Femur (tissue), 1 donor: ENCODE measurements around the gene IGSF9B.
A peak's percentile ranks its signal among the peaks of the same experiment; 100 is the strongest.
"Not testable (repeated sequence)": the region's sequence is repeated elsewhere in the genome, so short reads cannot be mapped to it uniquely, and the experiment has no call there.

ENCODE experiments used
- DNase-seq: peaks from one replicate; pipeline ENCODE4 v3.0.0-alpha.2; 2017

The IGSF9B gene, protein sequence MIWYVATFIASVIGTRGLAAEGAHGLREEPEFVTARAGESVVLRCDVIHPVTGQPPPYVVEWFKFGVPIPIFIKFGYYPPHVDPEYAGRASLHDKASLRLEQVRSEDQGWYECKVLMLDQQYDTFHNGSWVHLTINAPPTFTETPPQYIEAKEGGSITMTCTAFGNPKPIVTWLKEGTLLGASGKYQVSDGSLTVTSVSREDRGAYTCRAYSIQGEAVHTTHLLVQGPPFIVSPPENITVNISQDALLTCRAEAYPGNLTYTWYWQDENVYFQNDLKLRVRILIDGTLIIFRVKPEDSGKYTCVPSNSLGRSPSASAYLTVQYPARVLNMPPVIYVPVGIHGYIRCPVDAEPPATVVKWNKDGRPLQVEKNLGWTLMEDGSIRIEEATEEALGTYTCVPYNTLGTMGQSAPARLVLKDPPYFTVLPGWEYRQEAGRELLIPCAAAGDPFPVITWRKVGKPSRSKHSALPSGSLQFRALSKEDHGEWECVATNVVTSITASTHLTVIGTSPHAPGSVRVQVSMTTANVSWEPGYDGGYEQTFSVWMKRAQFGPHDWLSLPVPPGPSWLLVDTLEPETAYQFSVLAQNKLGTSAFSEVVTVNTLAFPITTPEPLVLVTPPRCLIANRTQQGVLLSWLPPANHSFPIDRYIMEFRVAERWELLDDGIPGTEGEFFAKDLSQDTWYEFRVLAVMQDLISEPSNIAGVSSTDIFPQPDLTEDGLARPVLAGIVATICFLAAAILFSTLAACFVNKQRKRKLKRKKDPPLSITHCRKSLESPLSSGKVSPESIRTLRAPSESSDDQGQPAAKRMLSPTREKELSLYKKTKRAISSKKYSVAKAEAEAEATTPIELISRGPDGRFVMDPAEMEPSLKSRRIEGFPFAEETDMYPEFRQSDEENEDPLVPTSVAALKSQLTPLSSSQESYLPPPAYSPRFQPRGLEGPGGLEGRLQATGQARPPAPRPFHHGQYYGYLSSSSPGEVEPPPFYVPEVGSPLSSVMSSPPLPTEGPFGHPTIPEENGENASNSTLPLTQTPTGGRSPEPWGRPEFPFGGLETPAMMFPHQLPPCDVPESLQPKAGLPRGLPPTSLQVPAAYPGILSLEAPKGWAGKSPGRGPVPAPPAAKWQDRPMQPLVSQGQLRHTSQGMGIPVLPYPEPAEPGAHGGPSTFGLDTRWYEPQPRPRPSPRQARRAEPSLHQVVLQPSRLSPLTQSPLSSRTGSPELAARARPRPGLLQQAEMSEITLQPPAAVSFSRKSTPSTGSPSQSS (N-terminal part only)

DNA sequence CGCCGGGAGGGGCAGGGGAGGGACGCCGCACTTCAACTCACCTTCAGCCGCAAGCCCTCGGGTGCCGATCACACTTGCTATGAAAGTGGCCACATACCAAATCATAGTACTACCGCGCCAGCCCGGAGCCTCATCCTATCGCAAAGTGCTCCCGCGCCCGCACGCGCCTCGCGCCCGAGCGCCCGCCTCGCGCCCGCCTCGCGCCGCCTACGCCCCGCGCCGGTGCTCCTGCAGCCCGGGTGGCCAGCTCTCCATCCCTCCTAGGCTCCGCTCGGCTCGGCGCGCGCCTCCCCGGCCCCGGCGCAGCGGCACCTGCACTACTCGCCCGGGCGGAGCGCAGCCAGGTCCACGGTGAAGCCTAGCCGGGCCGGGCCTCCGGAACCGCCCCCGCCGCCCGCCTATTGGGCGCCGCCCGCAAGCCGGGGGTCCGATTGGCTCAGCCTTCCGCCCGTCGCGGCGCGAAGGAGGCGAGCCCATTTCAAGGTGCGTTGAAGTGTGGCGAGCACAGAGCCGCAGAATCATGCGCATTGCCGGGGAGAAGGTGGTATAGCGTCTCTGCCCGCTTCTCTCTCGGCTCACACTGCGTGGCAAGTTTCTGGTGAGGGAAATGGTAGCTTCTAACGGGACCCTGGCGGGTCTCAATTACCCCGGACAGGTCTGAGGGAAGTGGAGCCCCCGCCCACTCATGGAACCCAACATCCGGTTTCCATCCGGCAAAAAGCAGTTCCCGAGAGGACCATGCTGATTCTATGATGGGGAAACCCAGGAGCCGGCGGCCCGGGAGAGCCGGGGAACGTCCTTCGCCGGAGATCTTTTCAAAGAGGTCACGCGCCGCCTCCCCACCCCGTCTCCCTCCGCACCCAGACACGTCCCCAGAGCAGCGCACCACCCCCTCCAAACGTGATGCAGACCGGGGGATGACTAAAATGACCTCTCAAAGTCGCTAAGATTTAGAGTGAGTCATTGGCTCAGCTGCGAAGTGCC is at the start of gene IGSF9B:
IGSF9B (minus strand) TSS at position 319 of the 984 bp plus-strand sequence; CDS start at position 105, 214 bp downstream.
- peak; percentile 89 for DNase-seq

DNA sequence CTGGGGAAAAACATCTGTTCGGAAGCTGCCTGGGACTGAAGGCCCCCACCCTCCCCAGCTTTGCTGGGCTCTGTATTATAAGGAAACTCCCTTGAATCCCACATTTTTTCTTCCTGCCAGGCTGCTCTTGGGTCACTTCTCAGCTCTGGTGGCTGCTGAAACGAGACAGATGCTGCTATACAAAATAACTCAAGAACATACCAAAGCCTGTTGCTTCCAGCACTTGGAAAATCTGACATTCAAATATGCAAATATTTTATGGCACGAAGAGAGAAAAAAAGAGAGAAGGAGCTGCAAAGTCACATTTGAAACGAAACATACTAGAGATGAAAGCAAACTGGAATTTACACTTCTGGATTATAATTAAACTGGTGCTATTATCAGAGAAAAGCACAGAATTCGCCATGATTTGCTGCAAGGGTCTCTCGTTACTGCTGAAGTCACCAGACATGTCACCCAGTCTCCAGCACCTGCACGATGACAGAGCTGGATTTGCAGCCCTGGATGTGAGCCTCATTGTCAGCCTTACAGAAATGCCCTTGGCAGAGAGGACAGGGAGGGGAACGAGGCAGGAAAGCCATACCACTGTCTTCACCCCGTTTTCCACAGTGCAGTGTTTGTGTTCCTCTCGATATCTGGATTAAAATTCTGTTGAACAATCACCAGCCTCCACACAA is 47.9 kb upstream of the IGSF9B start:
- DNase-seq: peak; percentile 37

DNA sequence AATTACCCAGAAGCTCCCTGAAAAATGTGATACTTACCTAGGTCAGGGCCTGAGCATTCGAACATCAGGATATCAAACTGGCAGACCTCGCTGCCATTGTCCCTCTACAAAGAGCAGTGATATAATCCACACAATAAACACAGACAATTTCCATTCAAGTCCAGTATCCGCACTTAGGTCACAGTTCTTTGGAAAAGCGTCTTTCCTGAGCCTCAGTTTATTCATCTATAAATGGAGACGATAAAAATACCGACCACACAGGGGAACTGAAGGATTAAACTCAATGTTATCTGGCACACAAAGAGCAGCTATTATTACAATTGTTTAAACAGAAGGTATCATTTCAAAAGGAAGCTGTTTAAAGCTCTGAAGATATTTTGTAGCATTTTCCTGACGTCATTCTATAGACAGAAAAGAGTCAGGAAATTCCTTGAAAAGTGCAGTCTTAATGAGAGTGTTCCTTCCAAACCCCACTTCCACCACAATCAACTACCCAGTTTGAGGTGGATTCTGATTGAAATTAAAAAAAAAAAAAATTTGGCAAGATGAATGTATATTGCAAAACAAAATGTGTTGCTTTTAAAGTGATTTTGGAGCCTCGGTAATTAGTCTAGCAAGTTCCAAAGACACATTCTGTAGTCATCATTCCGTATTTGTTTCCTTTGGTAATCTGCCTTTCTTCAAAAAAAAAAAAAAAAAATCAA is 47.2 kb upstream of the IGSF9B start:
- DNase-seq: no peak

DNA sequence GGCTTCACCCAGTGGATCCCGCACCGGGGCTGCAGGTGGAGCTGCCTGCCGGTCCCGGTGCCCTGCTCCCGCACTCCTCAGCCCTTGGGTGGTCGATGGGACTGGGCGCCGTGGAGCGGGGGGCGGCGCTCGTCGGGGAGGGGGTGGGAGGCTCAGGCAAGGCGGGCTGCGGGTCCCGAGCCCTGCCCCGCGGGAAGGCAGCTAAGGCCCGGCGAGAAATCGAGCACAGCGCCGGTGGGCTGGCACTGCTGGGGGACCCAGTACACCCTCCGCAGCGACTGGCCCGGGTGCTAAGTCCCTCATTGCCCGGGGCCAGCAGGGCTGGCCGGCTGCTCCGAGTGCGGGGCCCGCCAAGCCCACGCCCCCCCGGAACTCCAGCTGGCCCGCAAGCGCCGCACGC is 46.1 kb upstream of the IGSF9B start:
- not testable (repeated sequence) for DNase-seq

DNA sequence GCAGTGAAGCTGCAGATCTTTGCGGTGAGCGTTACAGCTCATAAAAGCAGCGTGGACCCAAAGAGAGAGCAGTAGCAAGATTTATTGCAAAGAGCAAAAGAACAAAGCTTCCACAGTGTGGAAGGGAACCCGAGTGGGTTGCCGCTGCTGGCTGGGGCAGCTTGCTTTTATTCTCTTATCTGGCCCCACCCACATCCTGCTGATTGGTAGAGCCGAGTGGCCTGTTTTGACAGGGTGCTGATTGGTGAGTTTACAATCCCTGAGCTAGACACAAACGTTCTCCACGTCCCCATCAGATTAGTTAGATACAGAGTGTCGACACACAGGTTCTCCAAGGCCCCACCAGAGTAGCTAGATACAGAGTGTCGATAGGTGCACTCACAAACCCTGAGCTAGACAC is 45.6 kb upstream of the IGSF9B start:
- DNase-seq: not testable (repeated sequence)

DNA sequence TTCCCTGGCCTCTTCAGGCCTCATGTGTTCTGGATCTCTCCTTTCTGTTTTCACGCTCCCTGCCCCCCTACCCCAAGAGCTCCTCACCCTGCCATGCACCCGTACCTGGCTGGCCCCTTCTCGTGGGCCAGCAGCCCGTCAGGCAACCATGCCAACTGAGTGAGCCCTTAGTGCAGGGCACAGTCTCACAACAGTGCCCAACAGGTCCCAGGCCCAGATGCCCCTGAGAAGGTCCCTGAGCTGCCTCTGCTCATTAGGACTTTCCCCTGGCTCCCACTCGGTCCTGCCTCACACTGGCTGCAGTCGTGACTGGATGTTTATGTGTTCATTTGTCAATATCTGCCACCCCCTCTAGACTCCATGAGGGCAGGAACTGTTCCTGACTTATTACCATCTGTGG is 44.8 kb upstream of the IGSF9B start:
- DNase-seq: no peak

DNA sequence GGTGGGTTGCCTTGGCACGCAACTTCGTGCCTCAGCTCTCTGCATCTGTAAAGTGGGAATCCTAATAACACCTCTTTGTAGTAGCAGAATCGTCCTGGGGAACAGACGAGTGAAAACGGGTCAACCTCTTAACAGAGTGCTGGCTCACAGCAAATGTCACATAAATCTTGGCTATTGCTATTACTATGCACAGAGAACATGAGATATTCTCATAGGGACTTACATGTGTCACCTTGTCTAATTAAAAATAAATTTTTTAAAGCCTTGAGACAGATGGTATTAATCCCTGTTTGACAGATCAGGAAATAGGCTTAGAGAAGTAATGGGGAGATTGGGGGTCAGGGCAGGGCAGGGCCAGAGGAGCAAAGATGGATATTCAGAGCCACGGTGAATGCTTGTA is 44.3 kb upstream of the IGSF9B start:
- no peak for DNase-seq

DNA sequence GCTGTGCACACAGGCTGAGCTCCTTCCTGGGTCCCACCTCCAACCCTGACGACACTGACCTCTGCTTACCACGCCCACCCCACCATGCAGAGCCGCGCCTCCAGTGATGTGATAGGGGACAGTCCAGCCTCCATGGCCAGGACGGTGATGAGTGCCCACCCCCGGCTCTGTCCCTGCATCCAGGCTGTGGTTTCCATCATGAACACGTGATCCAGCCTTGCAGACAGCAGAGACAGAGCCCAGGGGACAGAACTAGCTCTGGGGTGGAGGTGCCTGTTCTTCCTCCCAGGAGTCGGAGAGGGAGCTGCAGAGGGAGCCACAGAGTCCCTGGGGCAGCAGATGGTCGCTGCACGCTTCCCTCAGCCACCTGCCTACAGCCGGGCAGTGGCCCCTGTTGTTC is 42.6 kb upstream of the IGSF9B start:
- no peak for DNase-seq

DNA sequence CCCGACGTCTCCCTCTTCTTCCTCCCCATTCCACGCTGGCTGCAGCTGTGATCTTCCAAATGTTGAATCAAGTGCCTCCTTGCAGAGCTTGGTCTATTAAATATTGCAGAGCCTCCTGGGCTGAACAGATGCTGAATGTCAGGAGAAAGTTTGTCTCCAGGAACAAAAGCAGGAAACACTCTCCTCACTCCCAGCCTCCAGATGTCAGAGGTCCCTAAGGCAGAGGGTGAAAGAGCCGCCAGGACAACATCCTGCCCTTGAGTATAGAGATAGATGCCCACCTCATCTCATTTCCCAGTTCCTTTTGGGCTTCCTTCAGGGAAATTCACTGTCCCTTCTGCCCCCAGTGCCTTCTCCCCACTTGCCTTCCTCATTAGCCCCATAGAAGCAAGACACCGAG is 40.8 kb upstream of the IGSF9B start:
- no peak for DNase-seq

DNA sequence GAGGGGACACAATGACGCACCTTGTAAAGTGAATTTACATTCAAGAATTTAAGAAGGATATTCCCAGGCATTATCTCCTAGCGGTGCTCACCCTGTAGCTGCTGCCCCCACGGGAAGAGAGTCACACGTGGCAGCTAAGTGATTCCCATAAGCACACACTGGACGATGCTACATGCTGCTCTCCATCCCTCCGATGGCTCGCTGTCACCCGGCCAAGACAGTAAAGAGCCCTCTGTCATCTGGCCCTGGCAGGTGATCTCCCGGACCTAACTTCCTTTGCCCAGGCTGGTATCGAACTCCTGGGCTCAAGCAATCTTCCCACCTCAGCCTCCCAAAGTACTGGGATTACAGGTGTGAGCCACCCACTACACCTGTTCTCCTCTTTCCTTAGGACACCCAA is 39.9 kb upstream of the IGSF9B start:
- no peak for DNase-seq

DNA sequence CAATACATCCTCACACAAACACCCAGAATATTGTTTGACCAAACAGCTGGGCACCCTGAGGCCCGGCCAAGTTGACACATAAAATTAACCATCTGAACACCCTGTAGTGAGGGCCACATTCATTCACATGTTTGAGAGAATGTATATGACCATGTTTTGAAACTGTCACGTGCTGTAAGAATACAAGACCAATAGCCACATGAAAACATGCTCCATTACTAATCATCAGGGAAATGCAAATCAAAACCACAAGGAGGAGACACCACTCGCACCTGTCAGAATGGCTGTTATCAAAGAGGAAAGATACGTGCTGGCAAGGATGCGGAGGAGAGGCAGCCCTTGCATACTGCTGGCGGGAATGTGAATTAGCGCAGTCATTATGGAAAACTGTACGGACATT is 38.3 kb upstream of the IGSF9B start:
- no peak for DNase-seq

DNA sequence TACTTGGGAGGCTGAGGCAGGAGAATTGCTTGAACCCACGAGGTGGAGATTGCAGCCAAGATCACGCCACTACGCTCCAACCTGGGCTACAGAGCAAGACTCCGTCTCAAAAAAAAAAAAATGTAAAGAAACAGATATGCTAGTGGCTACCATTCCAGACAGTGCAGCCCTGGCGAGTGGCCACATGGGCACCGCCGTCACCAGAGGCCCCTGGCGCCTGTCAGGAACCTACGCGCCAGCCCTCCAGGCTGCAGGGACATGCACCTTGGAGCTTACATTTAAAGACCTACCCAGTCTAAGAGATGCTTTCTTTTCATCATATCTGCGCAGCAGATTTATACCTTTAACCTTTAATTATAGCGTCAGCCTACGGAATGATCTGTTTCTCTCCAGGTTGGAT is 37.2 kb upstream of the IGSF9B start:
- no peak for DNase-seq

DNA sequence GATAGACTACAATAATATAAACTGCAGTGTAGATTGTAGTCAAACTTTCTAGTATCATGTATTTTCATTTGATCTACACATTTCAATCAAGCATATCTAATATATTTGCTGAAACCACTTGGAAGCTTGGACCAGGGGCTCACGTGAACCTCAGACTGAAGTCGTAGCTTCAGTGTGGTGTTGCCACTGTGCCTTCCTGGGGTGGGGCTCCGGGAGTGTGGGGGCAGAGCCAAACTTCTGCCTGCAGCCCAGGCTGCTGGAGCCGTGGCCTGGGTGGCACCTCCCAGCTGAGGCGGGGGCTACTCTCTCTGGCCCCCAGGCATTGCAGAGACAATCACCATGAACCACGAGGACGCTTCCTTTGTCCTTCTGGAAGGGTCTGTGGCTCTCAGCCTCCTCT is 36.3 kb upstream of the IGSF9B start:
- DNase-seq: no peak

DNA sequence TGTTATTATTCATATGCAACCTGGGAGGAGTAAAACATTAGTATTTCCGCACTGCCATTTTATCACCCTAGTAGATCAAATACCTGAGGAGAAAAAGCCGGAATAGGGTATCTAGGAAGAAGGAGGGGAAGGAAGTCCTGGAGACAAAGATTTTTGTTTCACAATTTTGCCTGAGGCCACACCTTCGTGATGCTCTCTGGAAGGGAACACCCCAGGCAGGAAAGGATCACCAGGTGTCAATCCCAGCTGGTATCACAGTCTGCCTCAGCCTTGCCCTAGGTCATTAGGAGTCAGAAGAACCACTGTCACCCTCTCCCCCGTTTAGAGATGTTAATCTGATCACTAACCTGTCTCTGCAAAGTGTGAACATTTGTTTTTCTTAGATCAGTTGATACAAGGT is 35.4 kb upstream of the IGSF9B start:
- no peak for DNase-seq

DNA sequence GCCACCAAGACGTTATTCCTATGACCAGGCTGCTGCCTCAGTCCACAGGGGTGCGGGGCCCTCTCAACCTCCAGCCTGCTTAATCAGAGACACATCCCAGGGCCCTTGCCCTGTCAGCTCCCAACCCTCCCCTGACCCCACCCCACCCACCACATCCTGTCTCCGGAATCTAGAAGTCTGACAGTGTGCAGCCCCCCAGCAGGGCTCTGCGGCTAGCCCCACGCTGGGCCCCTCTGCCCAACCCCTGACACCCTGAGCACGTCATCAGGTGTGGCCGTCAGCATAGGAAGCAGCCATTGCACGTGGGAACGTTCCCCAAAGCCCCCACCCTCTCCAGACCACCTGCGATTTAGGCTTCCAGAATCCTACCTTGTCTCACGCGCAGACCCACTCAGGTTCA is 34.3 kb upstream of the IGSF9B start:
- DNase-seq: no peak

DNA sequence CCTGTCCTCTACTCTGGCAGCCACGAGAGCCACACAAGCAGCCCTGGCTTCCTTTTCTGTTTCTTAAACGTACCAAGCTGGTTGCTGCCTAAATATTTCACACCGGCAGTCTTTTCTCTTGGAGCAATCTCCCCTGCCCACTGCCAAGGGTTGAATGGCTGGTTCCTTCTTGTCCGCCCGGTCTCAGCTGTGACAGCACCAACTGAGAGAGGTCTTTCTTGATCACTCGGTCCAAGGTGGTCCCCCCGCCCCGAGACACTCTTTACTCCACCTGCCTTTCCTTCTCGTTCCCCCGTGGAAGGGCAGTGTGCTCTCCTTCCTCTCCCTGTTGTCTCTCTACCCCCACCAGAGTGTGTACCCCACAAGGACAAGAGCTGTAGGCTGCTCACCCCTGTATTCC is 33.7 kb upstream of the IGSF9B start:
- DNase-seq: no peak

DNA sequence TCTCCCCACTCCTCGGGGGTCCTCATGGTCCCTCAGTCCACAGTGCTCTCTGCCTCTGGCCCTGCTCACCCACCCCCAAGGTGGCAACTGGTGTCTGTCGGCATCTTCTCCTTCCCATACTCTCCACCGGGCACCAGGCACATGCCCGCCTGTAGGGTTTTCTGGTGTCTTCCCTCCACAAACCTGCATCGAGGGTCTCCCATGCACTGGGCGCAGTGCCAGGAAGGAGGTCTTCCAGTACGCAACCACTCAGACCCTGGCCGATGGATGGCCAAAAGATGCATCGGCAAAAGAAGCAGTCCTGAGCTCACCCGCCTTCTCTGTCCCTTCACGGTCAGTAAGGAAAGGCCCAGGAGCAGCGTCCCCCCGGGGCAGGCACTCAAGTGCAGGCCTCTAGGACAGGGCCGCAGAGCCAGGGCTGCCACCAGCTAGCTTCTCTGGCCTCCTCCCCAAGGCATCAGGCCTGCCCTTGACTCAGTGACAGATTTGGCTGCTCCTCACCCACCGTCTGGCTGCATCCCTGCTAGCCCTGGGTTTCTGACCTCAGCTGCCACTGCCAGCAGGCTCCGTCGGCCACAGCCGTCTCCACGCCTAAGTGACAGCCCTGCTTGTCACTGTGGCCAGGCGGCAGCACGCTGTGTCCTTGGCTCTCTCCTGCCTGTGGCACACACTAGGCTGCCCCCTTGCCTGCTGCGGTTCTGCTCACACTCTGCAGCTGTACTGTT is 32.1 kb upstream of the IGSF9B start:
- DNase-seq: no peak

DNA sequence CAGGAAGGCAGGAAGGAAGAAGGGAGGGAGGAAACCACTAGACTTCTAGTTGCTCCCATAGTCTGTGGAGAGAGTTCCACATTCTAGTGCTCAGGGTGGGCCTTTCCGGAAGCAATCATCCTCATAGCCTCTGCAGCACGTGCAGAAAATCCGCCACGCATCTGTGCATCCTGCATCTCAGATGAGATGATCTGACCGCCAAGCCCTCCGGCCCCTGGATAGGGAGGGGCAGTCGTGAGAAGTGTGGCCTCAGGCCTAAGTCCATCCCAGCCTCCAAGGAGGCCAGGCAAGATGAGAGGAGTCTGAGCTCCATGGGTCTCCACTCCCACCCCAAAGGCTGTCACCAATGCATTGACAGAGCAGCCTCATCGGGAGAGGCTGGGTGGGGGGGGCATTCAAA is 30.4 kb upstream of the IGSF9B start:
- DNase-seq: no peak

DNA sequence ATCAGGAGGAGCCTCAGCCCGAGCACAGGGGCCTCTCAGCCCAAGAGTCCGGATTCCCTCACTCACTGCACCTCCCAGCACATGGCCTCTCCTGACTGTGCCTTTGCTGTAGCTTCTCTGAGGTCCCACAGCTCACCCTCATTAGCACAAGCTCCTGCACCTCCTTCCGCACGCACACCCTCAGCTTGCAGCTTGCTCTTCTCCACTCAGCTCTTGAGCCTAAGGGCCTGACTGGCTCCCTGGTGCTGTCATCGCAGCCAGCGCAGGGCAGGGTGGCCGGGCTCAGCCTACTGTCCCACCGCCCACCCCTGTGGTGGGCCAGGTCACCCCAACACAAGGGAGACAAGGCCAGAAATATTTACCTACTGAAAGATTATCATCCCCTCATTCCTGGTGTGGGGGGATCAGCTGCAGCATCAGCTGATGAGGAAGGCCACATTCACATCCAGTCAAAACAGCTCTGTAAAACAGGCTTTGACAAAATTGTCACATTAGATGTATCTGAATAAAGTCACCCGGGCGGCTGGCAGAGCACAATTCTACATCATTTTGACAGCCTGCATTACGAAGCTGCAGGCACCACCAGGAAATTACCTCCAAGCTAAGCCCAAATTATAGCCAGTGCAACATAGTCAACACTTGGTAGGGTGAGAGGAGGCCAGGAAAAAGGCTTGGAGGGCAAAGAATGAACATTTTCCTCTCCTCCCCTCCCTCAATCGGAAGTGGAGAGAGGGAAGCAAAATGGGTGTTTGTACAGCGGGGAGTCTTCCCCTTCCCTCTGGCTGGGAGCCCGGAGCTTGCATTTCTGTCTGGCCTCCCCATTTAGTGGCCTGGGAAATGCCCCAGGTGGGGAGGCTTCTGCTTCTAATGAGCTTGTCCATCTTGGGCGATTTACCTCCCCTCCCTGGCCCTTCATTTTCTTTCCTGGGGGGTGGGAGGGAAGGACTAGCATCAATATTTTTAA is 29.5 kb upstream of the IGSF9B start:
- no peak for DNase-seq
